Mononuclear cell (primary cell): ENCODE results near the gene POU2F1. TPM values are rescaled to one million over a fixed set of nuclear protein-coding genes. Genes with fewer than 3 reads are reported as not detected.

Experiments
- H3K27me3 ChIP-seq: 2 replicates; pipeline ENCODE4 v1.6.0; 2011; ENCODE audit warnings: low read length, control low read depth; ENCODE audit not compliant: insufficient read depth
- H3K4me1 ChIP-seq: 2 replicates; pipeline ENCODE4 v1.5.1; 2011; ENCODE audit warnings: mild to moderate bottlenecking, low read length, control low read depth; ENCODE audit not compliant: insufficient read depth
- H3K4me3 ChIP-seq: 2 replicates; pipeline ENCODE4 v1.5.1; 2011; ENCODE audit warnings: mild to moderate bottlenecking, low read length, moderate library complexity
- H3K9me3 ChIP-seq: 2 replicates; pipeline ENCODE4 v1.5.1; 2011; ENCODE audit warnings: low read depth, mild to moderate bottlenecking, control low read depth, low read length
- total RNA-seq: library from RNA; depleted of rRNA; stranded (reverse); fragments of >200 nt; gene quantifications from one replicate; pipeline ENCODE4 v1.2.3, GENCODE V29; 2012

Gene POU2F1
- total RNA-seq, 1 donor: 47.5 TPM

DNA sequence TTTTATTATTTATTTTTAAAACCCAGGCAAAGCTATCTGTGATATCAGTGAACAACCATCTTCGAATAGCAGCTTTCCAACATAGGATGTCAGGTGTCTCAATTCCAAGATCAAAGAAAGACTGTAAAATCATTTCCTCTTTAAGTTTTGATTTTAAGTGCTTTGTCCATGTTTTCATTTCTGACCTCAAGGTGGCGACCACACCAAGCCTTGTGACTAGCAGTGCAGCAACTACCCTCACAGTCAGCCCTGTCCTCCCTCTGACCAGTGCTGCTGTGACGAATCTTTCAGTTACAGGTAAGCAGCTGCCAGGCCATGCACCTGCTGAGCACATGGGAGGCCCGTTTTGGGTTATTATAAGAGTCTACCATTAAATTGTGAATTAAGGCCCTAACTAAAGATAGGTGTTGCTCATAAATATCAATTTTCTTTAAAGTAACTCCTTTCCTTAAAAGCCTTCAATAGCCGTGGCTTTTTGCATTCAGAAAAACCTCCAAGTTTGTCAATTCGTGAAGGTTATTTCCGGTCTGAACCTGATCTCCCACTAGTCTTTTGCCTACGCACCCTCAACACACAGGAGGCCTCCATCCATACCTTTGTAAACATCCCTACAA, 180.7 kb downstream of the POU2F1 start:
- no peaks in the 10 kb centered on the region for H3K4me1 ChIP-seq
- H3K4me3 ChIP-seq: no peak overlapping the region

DNA sequence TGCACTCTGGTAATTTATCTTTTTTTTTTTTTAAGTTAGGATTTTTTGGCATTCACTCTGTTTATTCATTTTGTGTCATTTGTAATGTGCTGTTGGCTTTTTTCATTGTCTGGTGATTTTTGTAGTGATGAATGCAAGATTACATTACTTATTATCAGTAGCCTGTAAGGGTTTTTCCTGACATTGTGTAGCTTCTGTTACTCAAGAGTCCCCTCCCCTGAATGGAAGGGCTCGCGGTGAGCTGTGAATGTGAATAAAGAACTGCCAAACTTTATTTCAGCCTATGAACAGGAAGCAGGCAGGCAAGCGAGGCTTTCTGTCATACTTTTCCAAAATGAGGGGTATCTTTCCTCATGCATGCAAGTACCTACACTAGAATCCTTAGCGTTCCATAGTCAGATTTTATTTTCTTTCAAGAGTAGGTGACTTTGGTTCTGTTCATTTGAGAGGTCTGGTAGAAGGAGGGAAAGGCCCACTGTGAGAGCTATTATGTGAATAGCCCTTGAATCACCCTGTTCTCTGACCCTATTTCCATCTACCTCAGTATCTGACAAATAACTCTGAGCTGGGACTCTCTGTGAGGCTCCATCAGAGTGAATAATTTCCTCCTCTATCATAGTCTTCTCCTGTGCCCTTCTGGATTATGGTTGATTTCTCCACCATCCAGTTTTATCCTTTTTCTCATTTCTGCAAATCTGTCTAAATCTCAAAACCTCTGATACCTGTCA, 183.6 kb downstream of the POU2F1 start:
- H3K27me3 ChIP-seq: no peaks in the 10 kb centered on the region
- H3K4me3 ChIP-seq: no peak overlapping the region
- no peaks in the 10 kb centered on the region for H3K4me1 ChIP-seq
- no peaks in the 10 kb centered on the region for H3K9me3 ChIP-seq

More for the DNA sequence above, 180.7 kb downstream of the POU2F1 start:
- Histone ChIP-seq H3K9me3 (no peaks in the 10 kb centered on the region), H3K27me3 (no peaks in the 10 kb centered on the region)

GRCh38 chr1:167404908-167405307, 184.2 kb downstream of the POU2F1 start:
- no peaks in the 10 kb centered on the region for H3K4me1 ChIP-seq
- H3K27me3 ChIP-seq: no peaks in the 10 kb centered on the region
- no peak overlapping the region for H3K4me3 ChIP-seq
- no peaks in the 10 kb centered on the region for H3K9me3 ChIP-seq

DNA sequence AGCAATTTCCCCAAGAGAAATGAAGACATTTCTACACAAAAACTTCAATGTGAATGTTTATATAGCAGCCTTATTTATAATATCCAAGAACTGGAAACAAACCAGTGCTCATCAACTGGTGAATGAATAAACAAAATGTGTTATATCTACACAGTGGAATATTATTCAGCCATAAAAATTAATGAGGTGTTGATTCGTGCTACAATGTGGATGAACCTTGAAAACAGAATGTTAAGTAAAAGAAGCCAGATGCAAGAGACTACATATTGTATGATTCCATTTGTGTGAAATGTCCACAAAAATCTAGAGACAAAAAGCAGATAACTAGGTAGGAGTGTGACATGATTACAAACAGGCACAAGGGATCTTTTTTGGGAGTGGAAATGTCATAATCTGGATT, 187.7 kb downstream of the POU2F1 start:
- Histone ChIP-seq H3K4me1 (no peaks in the 10 kb centered on the region), H3K4me3 (no peak overlapping the region), H3K9me3 (no peaks in the 10 kb centered on the region), H3K27me3 (no peaks in the 10 kb centered on the region)

DNA sequence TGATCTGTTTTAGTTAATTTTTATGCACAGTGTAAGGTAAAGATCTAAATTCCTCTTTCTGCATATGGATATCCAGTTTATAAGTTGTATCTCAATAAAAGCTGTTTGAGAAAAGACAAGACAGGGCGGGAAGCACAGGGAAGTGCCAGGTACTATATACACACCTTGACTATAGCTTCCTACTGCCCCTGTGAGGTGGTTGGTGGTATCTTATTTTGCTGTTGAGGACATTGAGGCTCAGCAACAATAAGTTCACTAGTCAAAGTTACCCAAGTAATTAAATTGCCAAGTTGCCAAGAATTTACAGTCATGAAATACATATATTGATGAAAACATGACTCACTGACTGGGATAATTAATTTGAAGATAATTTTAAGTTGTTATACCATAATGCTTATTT, 188.5 kb downstream of the POU2F1 start:
- Histone ChIP-seq H3K4me1 (no peaks in the 10 kb centered on the region), H3K4me3 (no peak overlapping the region), H3K27me3 (no peaks in the 10 kb centered on the region), H3K9me3 (no peaks in the 10 kb centered on the region)

GRCh38 chr1:167412072-167412471, 191.4 kb downstream of the POU2F1 start:
- Histone ChIP-seq H3K4me1 (no peaks in the 10 kb centered on the region), H3K4me3 (no peak overlapping the region), H3K27me3 (no peaks in the 10 kb centered on the region), H3K9me3 (no peaks in the 10 kb centered on the region)

DNA sequence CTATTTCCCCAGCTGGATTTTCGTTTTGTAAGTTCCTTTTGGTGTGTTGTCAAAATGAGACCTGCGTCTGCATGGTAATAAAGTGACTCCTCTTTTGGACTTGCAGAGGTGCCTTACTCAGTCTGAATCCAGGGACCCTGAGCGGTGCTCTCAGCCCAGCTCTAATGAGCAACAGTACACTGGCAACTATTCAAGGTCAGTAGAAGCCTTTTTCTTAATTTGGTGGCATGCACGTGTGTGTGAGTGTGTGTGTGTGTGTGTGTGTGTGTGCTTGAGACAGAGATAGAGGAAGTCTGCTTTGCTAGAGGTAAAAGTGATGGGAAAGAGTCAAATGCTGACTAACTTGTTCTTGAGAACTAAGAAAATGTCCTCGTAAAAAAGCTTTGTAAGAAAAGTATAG, 192.2 kb downstream of the POU2F1 start:
- H3K9me3 ChIP-seq: no peaks in the 10 kb centered on the region
- H3K27me3 ChIP-seq: no peaks in the 10 kb centered on the region
- H3K4me3 ChIP-seq: no peak overlapping the region
- H3K4me1 ChIP-seq: no peaks in the 10 kb centered on the region

DNA sequence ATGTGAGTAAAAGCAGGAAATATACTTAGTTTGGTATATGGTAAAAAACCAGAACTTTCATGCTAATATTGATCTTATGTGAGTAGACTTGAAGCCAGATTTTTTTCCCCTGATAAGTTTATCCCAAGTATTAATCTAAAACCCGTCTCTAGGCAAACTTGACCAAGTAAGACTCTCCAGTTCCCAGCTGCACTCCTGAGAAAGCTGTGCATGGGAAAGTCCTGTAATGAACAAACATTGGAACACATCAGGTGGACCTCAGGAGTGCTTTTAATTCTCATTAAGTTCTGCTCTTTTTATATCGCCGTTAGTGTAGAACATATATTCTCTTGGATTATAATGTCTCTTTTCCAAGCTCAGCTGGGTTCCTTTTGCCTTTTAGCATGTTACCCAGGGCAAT, 192.6 kb downstream of the POU2F1 start:
- no peaks in the 10 kb centered on the region for H3K27me3 ChIP-seq
- no peak overlapping the region for H3K4me3 ChIP-seq
- no peaks in the 10 kb centered on the region for H3K4me1 ChIP-seq
- H3K9me3 ChIP-seq: no peaks in the 10 kb centered on the region

DNA sequence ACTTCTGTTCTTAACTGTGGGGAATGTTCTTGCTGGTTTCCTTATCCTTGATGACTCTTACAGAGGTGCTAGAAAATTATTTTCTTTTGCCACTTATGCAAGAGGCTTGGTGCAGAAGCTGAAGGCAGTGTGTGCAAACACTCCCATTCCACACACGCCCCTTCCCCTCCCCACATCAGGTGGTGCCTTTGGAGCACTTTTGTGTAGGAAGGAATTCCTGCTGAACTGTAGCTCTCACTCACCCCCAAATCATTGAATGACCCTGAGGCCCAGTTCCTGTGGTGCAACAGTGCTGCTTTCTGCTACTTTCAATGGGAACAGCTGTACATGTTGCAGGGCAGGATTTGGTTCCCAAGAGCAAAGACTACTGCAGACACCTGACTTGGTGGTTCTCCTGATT, 195.8 kb downstream of the POU2F1 start:
- Histone ChIP-seq H3K9me3 (no peaks in the 10 kb centered on the region), H3K4me1 (no peaks in the 10 kb centered on the region), H3K4me3 (no peak overlapping the region), H3K27me3 (no peaks in the 10 kb centered on the region)

DNA sequence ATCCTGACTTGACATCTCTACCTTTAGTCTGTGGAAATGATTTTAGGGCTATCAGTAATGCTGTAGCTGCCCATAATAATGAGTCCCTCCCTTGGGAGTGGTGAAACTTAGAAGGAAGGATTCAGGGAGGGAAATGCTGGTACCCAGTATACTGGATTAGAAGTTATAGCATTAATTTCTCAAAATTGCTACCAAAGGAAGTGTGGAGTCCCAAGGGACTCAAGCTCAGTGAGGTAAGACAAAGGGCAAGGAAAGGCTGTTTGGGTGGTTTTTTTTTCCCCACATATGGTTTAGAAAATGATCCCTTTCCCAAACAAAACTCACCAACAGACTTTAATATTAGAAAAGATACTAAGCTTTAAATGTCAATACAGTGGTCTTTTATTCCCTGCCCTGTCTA, 197.7 kb downstream of the POU2F1 start:
- H3K4me1 ChIP-seq: no peaks in the 10 kb centered on the region
- H3K27me3 ChIP-seq: no peaks in the 10 kb centered on the region
- no peak overlapping the region for H3K4me3 ChIP-seq
- H3K9me3 ChIP-seq: no peaks in the 10 kb centered on the region

- no peak overlapping the region for H3K4me3 ChIP-seq
- H3K9me3 ChIP-seq: no peaks in the 10 kb centered on the region
- no peaks in the 10 kb centered on the region for H3K4me1 ChIP-seq
- no peaks in the 10 kb centered on the region for H3K27me3 ChIP-seq
These were observed 198.6 kb downstream of the POU2F1 start for GRCh38 chr1:167419245-167419644.

GRCh38 chr1:167420510-167420909, 199.8 kb downstream of the POU2F1 start:
- no peaks in the 10 kb centered on the region for H3K4me1 ChIP-seq
- H3K9me3 ChIP-seq: no peaks in the 10 kb centered on the region
- H3K4me3 ChIP-seq: no peak overlapping the region
- no peaks in the 10 kb centered on the region for H3K27me3 ChIP-seq

- Histone ChIP-seq H3K27me3 (no peaks in the 10 kb centered on the region), H3K4me1 (peaks cover 2% of the 10 kb centered on the region), H3K4me3 (no peak overlapping the region), H3K9me3 (no peaks in the 10 kb centered on the region)
These were observed 203.3 kb downstream of the POU2F1 start for GRCh38 chr1:167423684-167424619.

GRCh38 chr1:167425482-167425881, 204.8 kb downstream of the POU2F1 start:
- Histone ChIP-seq H3K4me3 (no peak overlapping the region), H3K4me1 (peaks cover 13% of the 10 kb centered on the region), H3K27me3 (no peaks in the 10 kb centered on the region), H3K9me3 (no peaks in the 10 kb centered on the region)

GRCh38 chr1:167426716-167427115, 206.0 kb downstream of the POU2F1 start:
- Histone ChIP-seq H3K4me3 (no peak overlapping the region), H3K9me3 (no peaks in the 10 kb centered on the region), H3K4me1 (peaks cover 22% of the 10 kb centered on the region)

More at GRCh38 chr1:167426716-167427115, 206.0 kb downstream of the POU2F1 start:
- no peaks in the 10 kb centered on the region for H3K27me3 ChIP-seq
